NT2/D1 (cell line): Measurements from ENCODE around the gene TLE5.

Source experiments
- SUZ12 ChIP-seq: IDR thresholded peaks from 2 replicates; pipeline ENCODE4 v1.6.1; 2011; ENCODE audit not compliant: insufficient read length, insufficient read depth; ENCODE audit errors: extremely low read depth
- YY1 ChIP-seq: IDR thresholded peaks from 2 replicates; pipeline ENCODE4 v1.6.1; 2011; ENCODE audit not compliant: insufficient read length, insufficient read depth
- ZNF274 ChIP-seq: IDR thresholded peaks from 2 replicates; pipeline ENCODE4 v1.6.1; 2011; ENCODE audit warnings: mild to moderate bottlenecking, low read depth, low read length

DNA sequence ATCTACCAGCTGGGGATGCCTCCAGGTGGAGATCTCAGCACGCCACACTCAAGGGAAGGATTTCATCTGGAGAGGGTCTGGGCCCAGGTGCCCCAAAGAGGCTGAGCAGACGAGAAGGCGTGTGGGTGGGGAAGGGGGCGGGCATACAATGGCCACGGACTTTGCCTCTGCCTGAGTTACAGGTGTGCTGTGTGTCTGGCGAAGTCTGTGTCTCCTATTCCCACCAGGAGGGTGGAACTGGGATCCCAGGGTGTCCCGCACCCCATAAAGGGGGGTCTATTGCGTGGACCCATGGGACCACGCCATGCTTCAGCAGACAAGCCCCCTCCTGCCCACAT lies 36.8 kb downstream of the TLE5 start:
- TF ChIP-seq ZNF274, result no peak
- TF ChIP-seq YY1, result no peak
- no peak for TF ChIP-seq SUZ12
